Cortex of kidney (tissue), 1 donor: ENCODE results near the gene DMBX1.

Experiments
- DNase-seq: peaks from one replicate; lab custom pipeline; 2025; lab: John Stamatoyannopoulos, UW

The DMBX1 gene

GRCh38 chr1:46506470-46507219 is 17.0 kb downstream of the DMBX1 start:
- no peak for DNase-seq

GRCh38 chr1:46508757-46509156 is 19.1 kb downstream of the DMBX1 start:
- no peak for DNase-seq

DNA sequence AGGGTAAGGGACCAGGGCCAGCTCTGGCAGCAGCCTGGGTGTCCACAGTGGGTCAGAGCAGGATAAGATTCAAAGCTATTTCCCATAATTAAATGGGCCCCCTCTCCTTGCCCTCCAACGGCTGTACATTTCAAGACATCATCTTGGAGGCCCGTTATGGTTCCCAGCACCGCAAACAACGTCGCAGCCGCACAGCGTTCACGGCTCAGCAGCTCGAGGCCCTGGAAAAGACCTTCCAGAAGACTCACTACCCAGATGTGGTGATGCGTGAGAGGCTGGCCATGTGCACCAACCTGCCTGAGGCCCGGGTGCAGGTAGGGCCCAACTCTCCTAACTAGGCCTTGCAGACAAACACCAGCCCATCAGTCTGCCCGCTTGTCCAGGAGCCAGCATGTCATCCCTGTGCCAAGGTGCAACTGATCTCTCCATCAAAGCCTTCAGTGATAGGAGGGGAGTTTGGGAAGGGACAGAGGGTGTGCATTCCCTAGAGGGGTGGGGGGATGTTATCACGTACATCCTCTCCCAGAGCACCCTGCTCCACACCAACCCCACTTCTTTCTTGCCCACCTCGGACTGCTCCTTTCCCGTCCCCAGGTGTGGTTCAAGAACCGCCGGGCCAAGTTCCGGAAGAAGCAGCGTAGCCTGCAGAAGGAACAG is 20.8 kb downstream of the DMBX1 start:
- no peak for DNase-seq

DNA sequence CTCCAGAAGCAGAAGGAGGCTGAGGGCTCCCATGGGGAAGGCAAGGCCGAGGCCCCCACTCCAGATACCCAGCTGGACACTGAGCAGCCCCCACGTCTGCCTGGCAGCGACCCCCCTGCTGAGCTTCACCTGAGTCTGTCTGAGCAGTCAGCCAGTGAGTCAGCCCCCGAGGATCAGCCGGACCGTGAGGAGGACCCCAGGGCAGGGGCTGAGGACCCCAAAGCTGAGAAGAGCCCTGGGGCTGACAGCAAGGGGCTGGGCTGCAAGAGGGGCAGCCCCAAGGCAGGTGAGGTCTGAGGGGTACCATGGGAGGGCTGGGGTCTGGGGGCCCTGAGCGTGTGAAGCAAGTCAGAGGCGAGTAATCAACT is 21.3 kb downstream of the DMBX1 start:
- DNase-seq = no peak

DNA sequence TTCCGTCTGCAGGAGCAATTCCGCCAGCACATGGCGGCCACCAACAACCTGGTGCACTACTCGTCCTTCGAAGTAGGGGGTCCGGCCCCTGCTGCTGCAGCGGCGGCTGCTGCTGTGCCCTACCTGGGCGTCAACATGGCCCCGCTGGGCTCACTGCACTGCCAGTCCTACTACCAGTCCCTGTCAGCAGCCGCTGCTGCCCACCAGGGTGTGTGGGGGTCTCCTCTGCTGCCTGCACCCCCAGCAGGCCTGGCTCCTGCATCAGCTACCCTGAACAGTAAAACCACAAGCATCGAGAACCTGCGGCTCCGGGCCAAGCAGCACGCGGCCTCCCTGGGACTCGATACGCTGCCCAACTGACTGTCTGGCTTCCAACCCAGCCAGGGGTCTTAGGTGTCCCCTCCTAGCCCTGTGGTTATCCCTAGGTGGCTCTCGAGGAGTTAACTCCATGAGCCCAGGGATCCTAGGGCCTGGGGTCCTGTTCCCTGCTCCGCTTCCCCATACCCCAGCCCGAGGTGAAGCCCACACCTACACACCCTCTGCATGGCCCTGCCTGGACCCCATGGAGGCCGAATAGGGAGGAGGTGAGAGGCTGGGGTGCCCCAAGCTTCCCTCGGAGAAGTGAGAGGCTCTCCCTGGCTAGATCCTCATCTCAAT is 22.6 kb downstream of the DMBX1 start:
- no peak for DNase-seq

DNA sequence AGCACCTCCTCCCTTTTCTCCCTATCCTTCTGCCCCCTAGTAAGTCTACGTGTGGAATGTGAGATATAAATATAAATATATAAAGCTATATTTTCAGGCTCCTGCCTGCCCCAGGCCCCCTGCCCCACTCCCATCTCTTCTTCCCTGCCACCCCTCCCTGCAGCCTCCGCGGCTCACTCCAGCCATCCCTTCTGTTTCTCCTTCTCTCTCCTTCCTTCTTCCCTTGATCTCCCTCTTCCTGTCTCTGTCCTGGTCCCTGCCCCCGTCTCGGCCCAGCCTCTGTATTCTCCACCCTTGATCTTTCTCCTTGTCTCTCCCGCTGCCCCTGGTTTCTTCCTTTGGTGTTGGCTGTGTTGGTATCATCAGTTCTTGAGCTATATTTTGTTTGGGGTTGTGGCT is 23.2 kb downstream of the DMBX1 start:
- no peak for DNase-seq

- DNase-seq = no peak
Measured at GRCh38 chr1:46513536-46513935, 23.9 kb downstream of the DMBX1 start.

DNA sequence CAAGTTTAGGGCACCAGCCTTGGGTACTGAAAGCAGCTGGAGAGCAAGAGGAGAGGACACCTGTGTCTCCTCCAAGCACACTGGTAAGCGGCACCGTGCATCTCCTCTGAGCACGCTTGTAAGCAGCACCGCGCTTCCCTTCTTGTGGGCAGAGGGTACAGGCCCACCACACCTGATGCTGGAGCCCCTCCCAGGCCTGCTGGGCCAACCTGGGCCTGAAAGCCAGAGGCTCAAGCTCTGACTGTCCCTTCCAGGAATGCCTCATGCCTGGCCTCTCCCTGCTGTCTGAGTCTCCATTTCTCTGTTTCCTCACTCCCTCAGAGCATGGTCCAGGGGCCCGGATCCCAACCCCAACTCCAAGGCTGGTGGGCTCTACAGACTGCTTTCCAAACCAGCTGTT is 25.9 kb downstream of the DMBX1 start:
- DNase-seq = no peak

DNA sequence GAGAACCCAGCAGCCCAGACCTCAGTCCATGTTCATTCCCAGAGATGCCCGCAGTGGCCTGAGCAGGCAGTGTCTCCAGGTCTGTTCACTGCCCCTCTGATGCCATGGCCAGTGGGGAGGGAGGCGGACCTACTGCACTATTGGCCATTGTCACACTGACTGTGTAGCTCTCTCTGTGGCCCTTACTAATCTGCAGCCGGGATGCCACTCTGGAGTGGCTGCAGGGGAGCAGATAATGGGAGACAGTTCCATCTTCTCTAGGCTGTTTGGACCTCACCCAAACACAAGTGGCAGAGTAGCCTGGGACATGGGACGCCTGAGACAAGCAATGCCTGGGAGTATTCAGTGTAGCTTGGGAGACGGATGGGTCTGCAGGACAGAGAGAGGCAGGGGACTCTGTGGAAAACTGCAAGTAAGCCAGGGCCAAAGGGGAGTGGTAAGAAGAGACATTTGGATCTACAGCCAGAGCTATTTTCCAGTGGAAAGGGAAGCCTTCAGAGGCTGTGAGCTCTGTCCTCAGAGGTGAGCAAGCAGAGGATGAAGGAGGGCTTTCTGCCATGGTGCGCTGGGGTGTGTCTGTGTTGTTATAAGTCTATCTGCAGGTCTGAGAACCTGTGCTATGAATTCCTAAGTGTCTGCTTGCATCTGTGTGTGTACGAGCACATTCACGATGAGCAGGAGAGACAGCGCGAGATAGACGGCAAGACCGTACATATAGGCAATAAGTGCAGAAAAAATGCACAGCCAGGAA is 26.7 kb downstream of the DMBX1 start:
- no peak for DNase-seq

DNA sequence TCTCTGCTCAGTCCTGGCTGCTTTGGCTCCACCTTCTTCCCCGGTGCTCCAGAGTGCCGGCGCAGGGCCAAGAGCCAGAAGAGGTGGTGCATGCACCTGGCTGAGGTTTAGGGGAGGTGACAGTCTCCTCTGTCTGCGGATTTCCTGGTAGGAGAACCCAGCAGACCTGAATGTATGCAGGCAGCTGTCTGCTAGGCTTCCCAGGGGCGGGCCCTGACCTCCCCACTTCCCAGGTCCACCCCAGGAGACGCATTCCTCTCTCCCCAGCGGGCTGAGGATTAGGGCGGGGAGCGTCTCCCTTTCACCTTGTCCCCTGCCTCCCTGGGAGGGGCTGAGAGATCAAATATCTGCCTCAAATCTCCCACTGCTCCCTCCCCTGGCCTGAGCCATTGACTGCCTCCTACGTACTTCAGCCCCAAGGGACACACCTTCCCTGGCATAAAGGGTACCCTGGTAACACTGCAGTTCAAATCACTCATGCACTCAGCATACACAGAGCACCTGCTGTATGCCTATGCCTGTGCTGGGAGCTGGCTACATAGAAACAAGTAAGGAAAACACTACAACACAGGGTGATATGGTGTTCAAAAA is 27.5 kb downstream of the DMBX1 start:
- DNase-seq = no peak

- no peak for DNase-seq
Measured at GRCh38 chr1:46517932-46518498, 28.4 kb downstream of the DMBX1 start.

- DNase-seq = no peak
Measured at GRCh38 chr1:46519209-46519608, 29.6 kb downstream of the DMBX1 start.

DNA sequence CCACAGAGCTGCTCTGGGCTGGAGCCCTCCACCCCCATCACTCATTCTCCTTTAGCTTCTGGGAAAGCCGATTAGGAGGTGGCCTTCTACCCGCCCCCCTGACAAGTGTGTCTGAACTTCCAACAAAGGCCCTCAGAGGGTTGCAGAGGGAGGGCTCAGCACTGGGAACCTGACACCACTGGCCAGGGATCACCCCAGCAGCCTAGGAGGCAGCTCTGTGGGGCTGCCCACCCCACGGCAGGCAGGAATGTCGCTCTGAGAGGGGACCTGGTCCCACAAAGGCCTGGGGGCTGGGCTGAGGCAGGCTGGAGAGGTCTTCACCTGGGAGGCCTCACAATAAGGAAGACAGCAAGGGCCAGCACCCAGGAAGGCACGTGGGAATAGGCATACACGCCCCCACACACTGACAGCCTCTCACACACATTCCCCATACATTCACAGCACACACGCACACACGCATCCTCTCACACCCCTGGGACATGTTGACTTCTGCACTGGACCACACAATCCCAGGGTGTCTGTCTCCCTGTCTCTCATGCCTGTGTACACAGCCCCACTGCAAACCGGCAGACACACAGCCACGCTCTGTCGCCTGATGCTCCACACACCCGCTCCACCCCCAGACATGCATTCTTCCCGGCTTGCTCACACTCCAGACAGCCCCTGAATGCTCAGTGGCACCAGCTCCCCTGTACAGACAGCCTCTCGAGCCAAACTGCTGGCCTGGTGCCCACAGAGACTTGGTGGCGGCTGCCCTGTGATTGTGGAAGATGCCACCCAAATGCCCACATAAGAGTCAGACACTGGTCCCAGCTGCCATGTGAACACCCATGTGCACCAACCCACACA is 30.7 kb downstream of the DMBX1 start:
- DNase-seq = no peak

- no peak for DNase-seq
Measured at GRCh38 chr1:46521414-46521813, 31.8 kb downstream of the DMBX1 start.

GRCh38 chr1:46522184-46522968 is 32.7 kb downstream of the DMBX1 start:
- DNase-seq = no peak

DNA sequence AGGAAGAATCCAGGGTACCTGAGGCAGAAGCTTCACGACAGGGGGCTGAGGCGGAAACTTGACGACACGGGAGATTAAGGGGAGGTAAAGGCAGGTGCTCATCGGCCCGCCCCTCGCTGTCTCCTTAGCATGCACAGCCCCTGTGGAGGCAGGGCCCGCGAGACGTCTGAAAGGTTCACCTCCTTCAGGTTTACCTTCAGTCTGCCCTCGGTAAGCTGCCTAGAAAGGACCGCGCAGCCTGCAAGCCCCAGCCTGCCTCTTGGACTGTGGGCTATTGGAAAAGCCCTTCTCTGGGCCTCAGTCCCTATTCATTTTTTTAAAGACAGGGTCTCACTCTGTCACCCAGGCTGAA is 33.3 kb downstream of the DMBX1 start:
- DNase-seq = no peak

GRCh38 chr1:46523496-46524353 is 34.1 kb downstream of the DMBX1 start:
- no peak for DNase-seq

GRCh38 chr1:46524843-46525242 is 35.2 kb downstream of the DMBX1 start:
- no peak for DNase-seq

DNA sequence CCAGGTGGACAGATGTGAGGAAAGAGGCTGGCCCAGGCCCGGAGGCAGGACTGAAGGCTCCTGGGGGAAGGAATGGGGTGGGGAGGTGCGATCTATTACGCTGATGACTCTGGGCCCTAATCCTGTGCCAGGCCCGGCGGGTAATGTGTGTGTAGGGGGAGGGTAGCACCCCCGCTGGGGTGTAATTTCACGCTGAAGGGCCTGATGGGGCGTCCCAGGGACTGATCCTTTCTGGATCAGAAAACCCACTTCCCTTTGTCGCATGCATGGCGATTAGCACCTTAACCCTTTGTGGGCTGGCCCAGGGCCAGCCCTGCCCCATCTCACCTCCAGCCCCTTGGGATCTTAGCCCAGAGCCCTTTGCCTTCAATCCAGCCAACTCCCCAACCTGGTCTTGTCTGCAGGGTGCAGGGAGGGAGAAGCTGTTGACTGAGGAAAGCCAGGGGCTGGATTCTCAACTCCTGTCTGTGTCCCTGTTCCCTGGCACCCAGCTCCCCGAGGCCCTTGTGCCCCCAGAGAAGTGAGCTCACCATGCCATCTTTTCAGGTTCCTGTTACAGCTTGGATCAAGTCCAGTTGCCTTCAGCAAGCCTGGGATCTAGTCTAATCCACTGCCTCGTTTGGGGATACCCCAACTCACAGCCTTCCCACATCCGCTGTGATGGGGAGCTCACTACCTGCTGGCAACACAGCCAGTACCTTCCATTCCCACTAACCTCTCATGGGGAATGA is 35.8 kb downstream of the DMBX1 start:
- no peak for DNase-seq
